ENCODE results near the gene ELL2.
A peak's percentile ranks its signal among the peaks of the same experiment; 100 is the strongest.

Gene ELL2

GRCh38 chr5:95988877-95989276 lies 27.2 kb upstream of the ELL2 start:
- TF ChIP-seq ZNF70 (CRISPR knock-in tag; IDR thresholded peaks at IDR 0.05) = no peak
- ATAC-seq = no peak

- no peak for ATAC-seq
- TF ChIP-seq RARB (CRISPR knock-in tag; IDR thresholded peaks at IDR 0.05) = no peak
- TF ChIP-seq CREB5 (CRISPR knock-in tag; IDR thresholded peaks at IDR 0.05; ENCODE audit: low read depth) = no peak
- TF ChIP-seq ZNF70 (CRISPR knock-in tag; IDR thresholded peaks at IDR 0.05) = no peak
- no peak for TF ChIP-seq OSR1 (CRISPR knock-in tag; IDR thresholded peaks at IDR 0.05)
- no peak for TF ChIP-seq PATZ1 (CRISPR knock-in tag; IDR thresholded peaks at IDR 0.05; ENCODE audit: borderline replicate concordance)
- TF ChIP-seq CSDC2 (CRISPR knock-in tag; IDR thresholded peaks at IDR 0.05) = no peak
- TF ChIP-seq TOX (CRISPR knock-in tag; IDR thresholded peaks at IDR 0.05; ENCODE audit: borderline replicate concordance) = no peak
- no peak for TF ChIP-seq TSHZ2 (CRISPR knock-in tag; IDR thresholded peaks at IDR 0.05)
- no peak for TF ChIP-seq ZFP3 (CRISPR knock-in tag; IDR thresholded peaks at IDR 0.05)
- TF ChIP-seq ARNTL (CRISPR knock-in tag; IDR thresholded peaks at IDR 0.05; ENCODE audit: borderline replicate concordance, low read depth) = no peak
Measured at GRCh38 chr5:95988094-95988493, 26.4 kb upstream of the ELL2 start.

- ATAC-seq = no peak
- TF ChIP-seq ZNF8 (CRISPR knock-in tag; IDR thresholded peaks at IDR 0.05) = no peak
- TF ChIP-seq CSDC2 (CRISPR knock-in tag; IDR thresholded peaks at IDR 0.05) = no peak
- no peak for TF ChIP-seq CREB5 (CRISPR knock-in tag; IDR thresholded peaks at IDR 0.05; ENCODE audit: low read depth)
- no peak for TF ChIP-seq OSR1 (CRISPR knock-in tag; IDR thresholded peaks at IDR 0.05)
- TF ChIP-seq ESRRG (CRISPR knock-in tag; IDR thresholded peaks at IDR 0.05) = no peak
- no peak for TF ChIP-seq ARNTL (CRISPR knock-in tag; IDR thresholded peaks at IDR 0.05; ENCODE audit: borderline replicate concordance, low read depth)
Measured at GRCh38 chr5:95986937-95987520, 25.4 kb upstream of the ELL2 start.

- ATAC-seq = peak; percentile 37; the same call in 2 of the 3 replicates
- TF ChIP-seq ZC3H10 (CRISPR knock-in tag; IDR thresholded peaks at IDR 0.05) (no peak), TCF4 (CRISPR knock-in tag; IDR thresholded peaks at IDR 0.05; ENCODE audit: borderline replicate concordance) (no peak), PPARA (CRISPR knock-in tag; IDR thresholded peaks at IDR 0.05; ENCODE audit: borderline replicate concordance) (no peak), RARB (CRISPR knock-in tag; IDR thresholded peaks at IDR 0.05) (no peak), POU6F1 (CRISPR knock-in tag; IDR thresholded peaks at IDR 0.05; ENCODE audit: borderline replicate concordance, low read depth) (no peak), OSR1 (CRISPR knock-in tag; IDR thresholded peaks at IDR 0.05) (no peak), BACH2 (CRISPR knock-in tag; IDR thresholded peaks at IDR 0.05; ENCODE audit: borderline replicate concordance) (no peak), ZNF8 (CRISPR knock-in tag; IDR thresholded peaks at IDR 0.05) (no peak), ESRRG (CRISPR knock-in tag; IDR thresholded peaks at IDR 0.05) (no peak), GLIS3 (CRISPR knock-in tag; IDR thresholded peaks at IDR 0.05) (no peak)
Measured at GRCh38 chr5:95986001-95986400, 24.4 kb upstream of the ELL2 start.
